ENCODE measurements around the gene WBP2.

The WBP2 gene

GRCh38 chr17:75885431-75885830, 30.3 kb upstream of the WBP2 start:
- TF ChIP-seq, protein P1, sequence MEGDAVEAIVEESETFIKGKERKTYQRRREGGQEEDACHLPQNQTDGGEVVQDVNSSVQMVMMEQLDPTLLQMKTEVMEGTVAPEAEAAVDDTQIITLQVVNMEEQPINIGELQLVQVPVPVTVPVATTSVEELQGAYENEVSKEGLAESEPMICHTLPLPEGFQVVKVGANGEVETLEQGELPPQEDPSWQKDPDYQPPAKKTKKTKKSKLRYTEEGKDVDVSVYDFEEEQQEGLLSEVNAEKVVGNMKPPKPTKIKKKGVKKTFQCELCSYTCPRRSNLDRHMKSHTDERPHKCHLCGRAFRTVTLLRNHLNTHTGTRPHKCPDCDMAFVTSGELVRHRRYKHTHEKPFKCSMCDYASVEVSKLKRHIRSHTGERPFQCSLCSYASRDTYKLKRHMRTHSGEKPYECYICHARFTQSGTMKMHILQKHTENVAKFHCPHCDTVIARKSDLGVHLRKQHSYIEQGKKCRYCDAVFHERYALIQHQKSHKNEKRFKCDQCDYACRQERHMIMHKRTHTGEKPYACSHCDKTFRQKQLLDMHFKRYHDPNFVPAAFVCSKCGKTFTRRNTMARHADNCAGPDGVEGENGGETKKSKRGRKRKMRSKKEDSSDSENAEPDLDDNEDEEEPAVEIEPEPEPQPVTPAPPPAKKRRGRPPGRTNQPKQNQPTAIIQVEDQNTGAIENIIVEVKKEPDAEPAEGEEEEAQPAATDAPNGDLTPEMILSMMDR (IDR thresholded peaks at IDR 0.05; ENCODE audit: insufficient read depth, low read depth, low read length, missing control alignments) = no peak

DNA sequence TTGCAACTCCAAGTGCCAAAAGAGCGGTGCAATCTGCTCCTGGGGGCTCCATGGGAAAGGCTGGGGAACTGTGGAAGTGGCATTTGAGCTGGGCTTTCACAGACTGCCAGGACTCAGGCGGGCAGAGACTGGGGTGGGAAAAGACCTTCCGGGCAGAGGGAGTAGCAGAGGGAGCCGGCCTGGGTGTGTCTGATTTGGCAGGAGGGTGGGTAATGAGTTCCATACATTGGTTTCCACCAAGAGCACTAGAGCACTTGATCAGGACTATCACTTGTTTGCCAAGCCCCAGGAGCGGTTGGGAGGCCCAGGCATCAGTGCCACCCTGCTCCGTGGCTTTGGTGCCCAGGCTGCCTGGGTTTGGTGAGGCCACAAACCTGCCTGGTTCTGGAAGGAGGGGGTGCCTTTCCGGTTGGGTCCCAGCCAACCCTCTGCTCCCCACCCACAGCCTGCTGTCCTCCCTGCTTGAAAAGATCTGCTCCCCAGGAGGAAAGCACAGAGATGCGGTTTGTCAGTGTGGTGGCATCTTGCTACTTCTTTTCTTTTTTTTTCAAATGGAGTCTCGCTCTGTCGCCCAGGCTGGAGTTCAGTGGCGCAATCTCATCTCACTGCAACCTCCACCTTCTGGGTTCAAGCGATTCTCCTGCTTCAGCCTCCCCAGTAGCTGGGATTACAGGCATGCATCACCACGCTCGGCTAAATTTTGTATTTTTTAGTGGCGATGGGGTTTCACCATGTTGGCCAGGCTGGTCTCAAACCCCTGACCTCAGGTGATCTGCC, 26.7 kb upstream of the WBP2 start:
- TF ChIP-seq, protein P1 (IDR thresholded peaks at IDR 0.05; ENCODE audit: insufficient read depth, low read depth, low read length, missing control alignments) = no peak
- no peak overlapping the region for H3K4me3 ChIP-seq (ENCODE audit: low read depth, low read length)
- no peak for DNase-seq (ENCODE audit: low read depth)

More at GRCh38 chr17:75885431-75885830, 30.3 kb upstream of the WBP2 start:
- H3K4me3 ChIP-seq (ENCODE audit: low read depth, low read length) = no peak overlapping the region
- no peak for DNase-seq (ENCODE audit: low read depth)

GRCh38 chr17:75880266-75880665, 25.1 kb upstream of the WBP2 start:
- DNase-seq (ENCODE audit: low read depth) = no peak
- H3K4me3 ChIP-seq (ENCODE audit: low read depth, low read length) = no peak overlapping the region
- TF ChIP-seq, protein P1 (IDR thresholded peaks at IDR 0.05; ENCODE audit: insufficient read depth, low read depth, low read length, missing control alignments) = no peak

GRCh38 chr17:75878174-75878998, 23.3 kb upstream of the WBP2 start, which contains the start of gene TRIM47:
TSS of gene TRIM47 (minus strand) at chr17:75878581. CDS start at chr17:75878548, 33 bp downstream.
- TF ChIP-seq, protein P1 (IDR thresholded peaks at IDR 0.05; ENCODE audit: insufficient read depth, low read depth, low read length, missing control alignments) = no peak
- DNase-seq (ENCODE audit: low read depth) = no peak
- peak within 1 kb of the TSS; percentile 25 for H3K4me3 ChIP-seq (ENCODE audit: low read depth, low read length)

- TF ChIP-seq, protein P1 (IDR thresholded peaks at IDR 0.05; ENCODE audit: insufficient read depth, low read depth, low read length, missing control alignments) = peak; percentile 61
- peak; percentile 78 for DNase-seq (ENCODE audit: low read depth)
- peak overlapping the region; percentile 25 for H3K4me3 ChIP-seq (ENCODE audit: low read depth, low read length)
Observed at GRCh38 chr17:75877752-75878173, 22.6 kb upstream of the WBP2 start.

DNA sequence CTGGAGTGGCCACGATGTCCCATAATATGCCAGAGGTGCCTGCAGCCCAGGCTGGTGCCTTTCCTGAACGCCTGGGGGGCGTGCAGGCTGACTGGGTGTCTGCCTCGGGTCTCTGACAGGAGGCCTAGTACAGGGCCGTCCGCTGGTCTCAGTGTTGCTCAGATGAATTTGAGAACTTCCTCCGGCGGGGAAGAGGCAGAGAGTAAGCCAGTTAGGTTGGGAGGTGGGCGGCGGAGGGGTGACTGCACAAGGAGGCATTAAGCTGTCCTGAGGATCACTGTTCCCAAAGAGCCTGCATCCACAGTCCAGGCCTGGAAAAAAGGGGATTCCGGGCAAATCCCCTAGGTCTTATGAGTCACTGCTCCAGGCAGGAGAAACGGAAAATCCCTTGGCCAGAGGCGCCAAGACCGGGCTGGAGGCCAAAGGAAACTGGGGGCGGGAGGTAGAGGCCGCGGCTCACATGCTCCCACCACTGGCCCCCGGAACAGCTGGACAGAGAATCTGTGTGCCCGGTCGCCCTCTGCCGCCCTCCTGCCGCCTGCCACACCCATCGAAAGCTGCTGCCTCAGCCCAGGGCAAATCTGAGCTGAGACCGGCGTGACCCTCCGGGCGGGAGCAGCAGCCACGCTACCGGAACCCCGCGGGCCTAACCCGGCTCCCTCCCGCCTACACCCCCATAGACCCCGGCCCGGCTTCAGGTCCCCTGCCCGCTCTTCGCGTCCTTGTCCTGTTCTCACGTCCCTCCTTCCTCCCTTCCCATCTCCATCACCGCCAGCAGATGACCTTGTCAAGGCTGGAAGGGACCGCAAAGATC, 22.0 kb upstream of the WBP2 start:
- DNase-seq (ENCODE audit: low read depth) = no peak
- peak overlapping the region; percentile 25 for H3K4me3 ChIP-seq (ENCODE audit: low read depth, low read length)
- TF ChIP-seq, protein P1 (IDR thresholded peaks at IDR 0.05; ENCODE audit: insufficient read depth, low read depth, low read length, missing control alignments) = no peak
